ENCODE results near the gene SRRM4. TPM values are rescaled to one million over a fixed set of nuclear protein-coding genes. Genes with fewer than 3 reads are reported as not detected.

Gene SRRM4
- total RNA-seq, 2 donors from 2014 or later, result 0.27 TPM; not detected in 1

- Histone ChIP-seq H3K27me3 (no peaks in the 10 kb centered on the region), H3K27ac (no peak overlapping the region), H3K4me1 (no peaks in the 10 kb centered on the region), H3K4me3 (no peak overlapping the region), H3K9me3 (no peaks in the 10 kb centered on the region), H3K36me3 (no peaks in the 10 kb centered on the region), H3K9ac (ENCODE audit: low read depth in 2 of 2, low read length in 2 of 2) (no peak overlapping the region)
- intact Hi-C loops (cut with DNase I), result no loop called here
- no peak for DNase-seq
- TF ChIP-seq CTCF (IDR thresholded peaks at IDR 0.05), result no peak
These were observed 149.2 kb downstream of the SRRM4 start for GRCh38 chr12:119130523-119130922.

- Histone ChIP-seq H3K9me3 (no peaks in the 10 kb centered on the region), H3K4me1 (no peaks in the 10 kb centered on the region), H3K36me3 (no peaks in the 10 kb centered on the region), H3K4me3 (no peak overlapping the region), H3K9ac (ENCODE audit: low read depth in 2 of 2, low read length in 2 of 2) (no peak overlapping the region), H3K27ac (no peak overlapping the region), H3K27me3 (no peaks in the 10 kb centered on the region)
- intact Hi-C loops (cut with DNase I), result no loop called here
- TF ChIP-seq CTCF (IDR thresholded peaks at IDR 0.05), result no peak
- DNase-seq, result no peak
These were observed 153.1 kb downstream of the SRRM4 start for GRCh38 chr12:119134284-119135072.

GRCh38 chr12:119136811-119137410 lies 155.6 kb downstream of the SRRM4 start:
- Histone ChIP-seq H3K4me3 (no peak overlapping the region), H3K36me3 (no peaks in the 10 kb centered on the region), H3K4me1 (no peaks in the 10 kb centered on the region), H3K27me3 (no peaks in the 10 kb centered on the region), H3K9ac (ENCODE audit: low read depth in 2 of 2, low read length in 2 of 2) (no peak overlapping the region), H3K9me3 (no peaks in the 10 kb centered on the region), H3K27ac (no peak overlapping the region)
- no peak for DNase-seq
- no peak for TF ChIP-seq CTCF (IDR thresholded peaks at IDR 0.05)
- intact Hi-C loops (cut with DNase I), result no loop called here

- no peak for DNase-seq
- Histone ChIP-seq H3K4me3 (no peak overlapping the region), H3K27ac (no peak overlapping the region), H3K4me1 (no peaks in the 10 kb centered on the region), H3K36me3 (no peaks in the 10 kb centered on the region), H3K9ac (ENCODE audit: low read depth in 2 of 2, low read length in 2 of 2) (no peak overlapping the region), H3K9me3 (no peaks in the 10 kb centered on the region), H3K27me3 (no peaks in the 10 kb centered on the region)
- no peak for TF ChIP-seq CTCF (IDR thresholded peaks at IDR 0.05)
- intact Hi-C loops (cut with DNase I), result no loop called here
These were observed 158.1 kb downstream of the SRRM4 start for GRCh38 chr12:119139448-119139847.

GRCh38 chr12:119145367-119145766 lies 164.0 kb downstream of the SRRM4 start:
- no peak for TF ChIP-seq CTCF (IDR thresholded peaks at IDR 0.05)
- Histone ChIP-seq H3K9ac (ENCODE audit: low read depth in 2 of 2, low read length in 2 of 2) (no peak overlapping the region), H3K27me3 (no peaks in the 10 kb centered on the region), H3K27ac (no peak overlapping the region), H3K9me3 (no peaks in the 10 kb centered on the region), H3K4me3 (no peak overlapping the region), H3K4me1 (no peaks in the 10 kb centered on the region), H3K36me3 (no peaks in the 10 kb centered on the region)
- DNase-seq, result no peak
- intact Hi-C loops (cut with DNase I), result no loop called here

Measured in colonic mucosa (tissue), 4 donors.